Measurements from ENCODE around the gene U2AF2.

U2AF2 gene

GRCh38 chr19:55622242-55622969 lies 32.4 kb upstream of the U2AF2 start:
- DNase-seq = no peak

GRCh38 chr19:55623130-55623529 lies 31.7 kb upstream of the U2AF2 start:
- DNase-seq = no peak

GRCh38 chr19:55623561-55623960 lies 31.3 kb upstream of the U2AF2 start:
- DNase-seq = no peak

GRCh38 chr19:55624109-55625003 lies 30.5 kb upstream of the U2AF2 start, which contains the start of gene ZNF784:
Gene ZNF784, minus strand, starts transcription at chr19:55624566. Its CDS starts 5 bp downstream, at chr19:55624561.
- DNase-seq = peak; percentile 85

- DNase-seq = no peak
Measured at GRCh38 chr19:55625004-55625326, 29.9 kb upstream of the U2AF2 start.

- DNase-seq = no peak
Measured at GRCh38 chr19:55626350-55626749, 28.5 kb upstream of the U2AF2 start.

GRCh38 chr19:55632463-55632834 lies 22.4 kb upstream of the U2AF2 start:
- DNase-seq = peak; percentile 88

GRCh38 chr19:55633861-55634260 lies 21.0 kb upstream of the U2AF2 start:
- no peak for DNase-seq

GRCh38 chr19:55635334-55635717 lies 19.5 kb upstream of the U2AF2 start:
- no peak for DNase-seq

- DNase-seq = no peak
Measured at GRCh38 chr19:55635856-55636440, 18.9 kb upstream of the U2AF2 start.

GRCh38 chr19:55636723-55637122 lies 18.1 kb upstream of the U2AF2 start:
- no peak for DNase-seq

- DNase-seq = no peak
Measured at GRCh38 chr19:55637534-55637933, 17.3 kb upstream of the U2AF2 start.

- no peak for DNase-seq
Measured at GRCh38 chr19:55638864-55639359, 15.9 kb upstream of the U2AF2 start.

- DNase-seq = peak; percentile 79
Measured at GRCh38 chr19:55640043-55640576, 14.7 kb upstream of the U2AF2 start.

- DNase-seq = no peak
Measured at GRCh38 chr19:55640577-55641425, 14.0 kb upstream of the U2AF2 start, which contains the start of gene ZNF580. Gene ZNF580, plus strand, starts transcription at chr19:55641002. Its CDS starts 1,507 bp downstream, at chr19:55642509.

- no peak for DNase-seq
Measured at GRCh38 chr19:55641426-55642152, 13.2 kb upstream of the U2AF2 start.

- DNase-seq = no peak
Measured at GRCh38 chr19:55642153-55643002, 12.5 kb upstream of the U2AF2 start.

- no peak for DNase-seq
Measured at GRCh38 chr19:55643003-55643886, 11.6 kb upstream of the U2AF2 start, which contains the start of gene ZNF581. Gene ZNF581, plus strand, starts transcription at chr19:55643649. Its CDS starts 923 bp downstream, at chr19:55644572.

GRCh38 chr19:55643887-55644176 lies 11.0 kb upstream of the U2AF2 start:
- no peak for DNase-seq

Data from DMS153 (cell line).